Prostate gland (tissue), 2 donors: Measurements from ENCODE around the gene AICDA. TPM values are rescaled to one million over a fixed set of nuclear protein-coding genes. Genes with fewer than 3 reads are reported as not detected.
A peak's percentile ranks its signal among the peaks of the same experiment; 100 is the strongest.

ENCODE experiments used
- DNase-seq: peaks from one replicate; pipeline ENCODE4 v3.0.0-alpha.2; 2019; ENCODE audit warnings: low spot score
- H3K27ac ChIP-seq, 2 donors: fragments of 200-600 bp; sonication (generic); 2 replicates each; pipeline ENCODE4 v1.5.1; 2017 to 2019
- H3K27me3 ChIP-seq: fragments of 200-600 bp; sonication (generic); replicated peaks from 2 replicates; pipeline ENCODE4 v1.5.1; 2019; ENCODE audit not compliant: insufficient read depth
- H3K36me3 ChIP-seq, 2 donors: fragments of 200-600 bp; sonication (generic); 1 replicate in 1 of 2; 2 replicates in 1 of 2; pipeline versions ENCODE4 v1.5.1 to v1.8.1; 2017 to 2019
- H3K4me1 ChIP-seq: fragments of 200-600 bp; sonication (generic); replicated peaks from 2 replicates; pipeline ENCODE4 v1.5.1; 2019
- H3K4me3 ChIP-seq, 2 donors: fragments of 200-600 bp; sonication (generic); 2 replicates each; pipeline ENCODE4 v1.5.1; 2017 to 2019
- H3K9me3 ChIP-seq: fragments of 200-600 bp; sonication (generic); 2 replicates; pipeline ENCODE4 v1.5.1; 2017
- POLR2A ChIP-seq: fragments of 450-650 bp; IDR thresholded peaks from one replicate; pipeline ENCODE4 v1.6.1; 2016; ENCODE audit warnings: antibody characterized with exemption, mild to moderate bottlenecking
- POLR2AphosphoS5 ChIP-seq: sonication (generic); formaldehyde crosslinking; IDR thresholded peaks from one replicate; pipeline ENCODE4 v1.6.1; 2017; ENCODE audit warnings: antibody characterized with exemption
- WGBS: methylation state at CpG from one replicate; pipeline ENCODE4 v1.1.5; 2018; 5-methylcytosine and 5-hydroxymethylcytosine counted together
- intact Hi-C: fragments of 100-400 bp; cut with DNase I; formaldehyde crosslinking; loops from one replicate; pipeline ENCODE4 v1.14.2; 2022
- total RNA-seq, 2 donors: library from RNA; depleted of rRNA; stranded (reverse); fragments of >200 nt; gene quantifications; one replicate each; pipeline ENCODE4 v1.1.0, GENCODE V29; 2016
- TF ChIP-seq, protein P1 (sequence below), 4 experiments: fragments of 200-600 bp in 2 of 4; fragments of 450-650 bp in 2 of 4; sonication (generic) in 2 of 4; IDR thresholded peaks; 1 replicate in 3 of 4; 2 replicates in 1 of 4; pipeline ENCODE4 v1.5.1; 2016 to 2019; ENCODE audit warnings: antibody characterized with exemption in 4 of 4, mild to moderate bottlenecking in 2 of 4, moderate library complexity in 2 of 4

Gene AICDA
- total RNA-seq, 2 donors from 2014 or later, result 4.3 TPM; not detected in 1

DNA sequence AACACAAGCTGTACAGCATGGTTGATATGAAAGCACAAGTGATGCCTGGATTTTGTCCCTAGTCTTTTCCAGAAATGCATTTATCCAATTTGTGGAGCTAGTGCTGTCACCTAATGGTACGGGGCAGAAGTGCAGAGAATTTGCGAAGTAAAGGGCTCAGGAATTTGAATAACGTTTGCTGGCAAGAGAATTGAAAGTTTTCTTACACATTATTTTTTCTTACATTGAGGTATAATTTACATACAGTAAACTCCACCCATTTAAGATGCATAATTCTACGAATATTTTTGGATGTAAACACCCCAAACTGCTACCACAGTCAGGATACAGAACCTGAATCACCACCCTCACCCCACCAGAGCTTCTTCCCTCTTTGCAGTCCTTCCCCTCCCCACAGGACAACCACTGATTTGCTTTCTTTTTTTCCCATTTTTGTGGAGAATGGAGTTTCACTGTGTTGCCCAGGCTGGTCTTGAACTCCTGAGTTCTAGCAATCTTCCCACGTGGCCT, 3.5 kb downstream of the AICDA start:
- Histone ChIP-seq H3K27ac (no peak overlapping the region), H3K4me3 (no peak overlapping the region), H3K27me3 (no peaks in the 10 kb centered on the region), H3K9me3 (no peaks in the 10 kb centered on the region), H3K4me1 (no peaks in the 10 kb centered on the region), H3K36me3 (no peaks in the 10 kb centered on the region)
- no peak for DNase-seq
- TF ChIP-seq, protein P1, sequence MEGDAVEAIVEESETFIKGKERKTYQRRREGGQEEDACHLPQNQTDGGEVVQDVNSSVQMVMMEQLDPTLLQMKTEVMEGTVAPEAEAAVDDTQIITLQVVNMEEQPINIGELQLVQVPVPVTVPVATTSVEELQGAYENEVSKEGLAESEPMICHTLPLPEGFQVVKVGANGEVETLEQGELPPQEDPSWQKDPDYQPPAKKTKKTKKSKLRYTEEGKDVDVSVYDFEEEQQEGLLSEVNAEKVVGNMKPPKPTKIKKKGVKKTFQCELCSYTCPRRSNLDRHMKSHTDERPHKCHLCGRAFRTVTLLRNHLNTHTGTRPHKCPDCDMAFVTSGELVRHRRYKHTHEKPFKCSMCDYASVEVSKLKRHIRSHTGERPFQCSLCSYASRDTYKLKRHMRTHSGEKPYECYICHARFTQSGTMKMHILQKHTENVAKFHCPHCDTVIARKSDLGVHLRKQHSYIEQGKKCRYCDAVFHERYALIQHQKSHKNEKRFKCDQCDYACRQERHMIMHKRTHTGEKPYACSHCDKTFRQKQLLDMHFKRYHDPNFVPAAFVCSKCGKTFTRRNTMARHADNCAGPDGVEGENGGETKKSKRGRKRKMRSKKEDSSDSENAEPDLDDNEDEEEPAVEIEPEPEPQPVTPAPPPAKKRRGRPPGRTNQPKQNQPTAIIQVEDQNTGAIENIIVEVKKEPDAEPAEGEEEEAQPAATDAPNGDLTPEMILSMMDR (IDR thresholded peaks at IDR 0.05), result peak in 3 of 4 experiments; percentile 28 to 41 (median 33)
- TF ChIP-seq POLR2A, result no peak
- intact Hi-C loops, result no loop called here
- WGBS, result 16% methylated on average over 5 of the region's 5 CpGs

DNA sequence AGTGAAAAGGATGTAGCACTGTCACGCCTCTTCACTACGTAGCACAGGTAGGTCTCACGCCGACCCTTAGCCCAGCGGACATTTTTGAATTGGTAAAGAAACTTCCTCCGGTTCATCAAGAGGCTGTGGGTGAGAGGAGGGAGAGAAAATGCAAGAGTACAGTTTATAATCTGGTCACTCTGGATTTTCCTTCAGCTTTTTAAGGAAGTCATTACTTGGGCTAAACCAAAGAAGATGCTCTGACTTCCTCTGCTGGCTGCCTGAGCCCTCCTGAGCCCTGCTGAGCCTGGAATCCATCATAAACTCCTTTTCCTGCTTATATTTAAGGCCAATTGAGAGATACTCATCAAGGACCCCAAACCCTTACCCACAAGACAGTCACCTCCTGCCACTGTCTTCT, 5.8 kb downstream of the AICDA start:
- TF ChIP-seq POLR2A (no peak), POLR2AphosphoS5 (no peak)
- TF ChIP-seq, protein P1 (IDR thresholded peaks at IDR 0.05), result no peak
- 83% methylated on average over 6 of the region's 6 CpGs for WGBS
- no peak overlapping the region for H3K4me3 ChIP-seq
- no peaks in the 10 kb centered on the region for H3K36me3 ChIP-seq
- no peak overlapping the region for H3K27ac ChIP-seq
- no peak for DNase-seq
- no peaks in the 10 kb centered on the region for H3K4me1 ChIP-seq
- no peaks in the 10 kb centered on the region for H3K27me3 ChIP-seq
- no peaks in the 10 kb centered on the region for H3K9me3 ChIP-seq
- intact Hi-C loops, result no loop called here

DNA sequence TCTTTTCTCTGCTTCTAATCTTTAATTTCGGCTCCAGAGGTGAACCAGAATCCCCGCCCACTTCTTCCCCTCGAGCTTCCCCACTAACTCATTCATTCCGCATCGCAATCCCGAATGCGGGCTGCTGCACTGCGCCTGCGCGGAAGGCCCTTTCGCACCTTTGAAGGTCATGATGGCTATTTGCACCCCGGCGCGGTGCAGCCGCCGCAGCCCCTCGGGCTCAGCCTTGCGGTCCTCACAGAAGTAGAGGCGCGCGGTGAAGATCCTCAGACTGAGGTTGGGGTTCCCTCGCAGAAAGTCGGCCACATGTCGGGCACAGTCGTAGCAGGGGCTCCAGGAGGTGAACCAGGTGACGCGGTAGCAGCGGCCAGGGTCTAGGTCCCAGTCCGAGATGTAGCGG, 7.6 kb downstream of the AICDA start:
- TF ChIP-seq, protein P1 (IDR thresholded peaks at IDR 0.05), result no peak
- TF ChIP-seq POLR2A (no peak), POLR2AphosphoS5 (no peak)
- Histone ChIP-seq H3K4me1 (no peaks in the 10 kb centered on the region), H3K27ac (no peak overlapping the region), H3K4me3 (no peak overlapping the region), H3K9me3 (no peaks in the 10 kb centered on the region), H3K27me3 (no peaks in the 10 kb centered on the region), H3K36me3 (no peaks in the 10 kb centered on the region)
- 96% methylated on average over 30 of the region's 30 CpGs for WGBS
- intact Hi-C loops, result no loop called here
- no peak for DNase-seq

- no peak for TF ChIP-seq POLR2A
- TF ChIP-seq, protein P1 (IDR thresholded peaks at IDR 0.05), result no peak
- no peak for TF ChIP-seq POLR2AphosphoS5
- WGBS, result 24% methylated on average over 3 of the region's 3 CpGs
- intact Hi-C loops, result no loop called here
- Histone ChIP-seq H3K9me3 (no peaks in the 10 kb centered on the region), H3K4me1 (no peaks in the 10 kb centered on the region), H3K4me3 (no peak overlapping the region), H3K27ac (no peak overlapping the region), H3K36me3 (no peaks in the 10 kb centered on the region), H3K27me3 (no peaks in the 10 kb centered on the region)
- DNase-seq, result no peak
Observed at GRCh38 chr12:8603856-8604255, 8.8 kb downstream of the AICDA start.

DNA sequence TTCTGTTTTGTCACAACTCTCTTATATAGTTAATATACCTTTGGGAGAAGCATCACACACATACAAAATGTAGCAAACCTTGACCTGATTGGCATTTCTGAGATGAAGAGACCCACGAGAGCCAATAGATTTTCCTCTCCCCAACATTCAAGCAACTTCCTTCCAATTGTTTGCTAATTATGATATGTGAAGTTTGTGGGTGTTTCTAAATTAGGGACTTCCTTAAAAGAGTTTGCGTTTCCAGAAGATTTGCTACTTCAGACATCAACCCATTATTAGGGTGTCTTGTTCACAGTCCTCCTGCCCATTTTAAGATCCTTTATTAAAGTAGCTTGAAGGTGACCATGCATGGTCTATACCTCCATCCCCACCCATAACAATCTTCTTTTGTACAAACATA, 9.4 kb downstream of the AICDA start:
- WGBS, result 73% methylated on average over 2 of the region's 2 CpGs
- no peak for DNase-seq

More for the DNA sequence above, 9.4 kb downstream of the AICDA start:
- Histone ChIP-seq H3K36me3 (no peaks in the 10 kb centered on the region), H3K9me3 (no peaks in the 10 kb centered on the region), H3K27ac (no peak overlapping the region), H3K4me3 (no peak overlapping the region), H3K27me3 (no peaks in the 10 kb centered on the region), H3K4me1 (no peaks in the 10 kb centered on the region)
- TF ChIP-seq, protein P1 (IDR thresholded peaks at IDR 0.05), result no peak
- no peak for TF ChIP-seq POLR2AphosphoS5
- TF ChIP-seq POLR2A, result no peak
- intact Hi-C loops, result no loop called here
